ENCODE results near the gene ZCCHC7. TPM values are rescaled to one million over a fixed set of nuclear protein-coding genes. Genes with fewer than 3 reads are reported as not detected.

The ZCCHC7 gene
- total and polyA plus RNA-seq, 9 of the 15 experiments (the other 6 are each of a cell fraction or from before 2014, with no cell fraction given), result 34.1 to 68.9 (median 48.8) TPM

- no peak for TF ChIP-seq CHD4 (IDR thresholded peaks at IDR 0.05; ENCODE audit: insufficient read depth, insufficient replicate concordance, low read depth, low read length, poor library complexity, severe bottlenecking)
- TF ChIP-seq SNRNP70 (optimal IDR thresholded peaks at IDR 0.05; ENCODE audit: low read depth, low read length), result no peak
- no peak for TF ChIP-seq DMBX1 (CRISPR knock-in tag; IDR thresholded peaks at IDR 0.05; ENCODE audit: borderline replicate concordance)
- TF ChIP-seq GABPB1 (CRISPR knock-in tag; IDR thresholded peaks at IDR 0.05), result no peak
- no peak for TF ChIP-seq MEF2A (IDR thresholded peaks at IDR 0.05; ENCODE audit: control insufficient read depth, low read depth, low read length)
- TF ChIP-seq GTF2A2 (tag; IDR thresholded peaks at IDR 0.05), result no peak
- TF ChIP-seq E2F1 (CRISPR knock-in tag; IDR thresholded peaks at IDR 0.05), result no peak
- TF ChIP-seq TAF15 (IDR thresholded peaks at IDR 0.05; ENCODE audit: low read depth, low read length), result no peak
- no peak for TF ChIP-seq NBN (IDR thresholded peaks at IDR 0.05; ENCODE audit: low read depth)
- TF ChIP-seq MTF1 (CRISPR knock-in tag; IDR thresholded peaks at IDR 0.05; ENCODE audit: borderline replicate concordance), result no peak
- TF ChIP-seq SMARCA4 (IDR thresholded peaks at IDR 0.05), result 0 out of 2 replicates have a peak, but pooled peaks have one; percentile 23
- no peak for TF ChIP-seq ZNF324 (CRISPR knock-in tag; IDR thresholded peaks at IDR 0.05)
- TF ChIP-seq THRA (IDR thresholded peaks at IDR 0.05), result no peak
- TF ChIP-seq MCM7 (IDR thresholded peaks at IDR 0.05), result no peak
- TF ChIP-seq ZNF77 (CRISPR knock-in tag; IDR thresholded peaks at IDR 0.05), result no peak
- no peak for TF ChIP-seq CBFB (CRISPR knock-in tag; IDR thresholded peaks at IDR 0.05)
- peak; percentile 28 to 29; a peak in 2 of 4 replicates for TF ChIP-seq TRIM24 (IDR thresholded peaks at IDR 0.05)
- no peak; the same call in 1 of the 2 replicates for TF ChIP-seq MYBL2 (IDR thresholded peaks at IDR 0.05; ENCODE audit: low read depth)
- no peak for TF ChIP-seq MYBL2 (CRISPR knock-in tag; IDR thresholded peaks at IDR 0.05; ENCODE audit: borderline replicate concordance)
- TF ChIP-seq ZBTB11 (CRISPR knock-in tag; IDR thresholded peaks at IDR 0.05), result no peak
- no peak for TF ChIP-seq ATF1 (CRISPR knock-in tag; IDR thresholded peaks at IDR 0.05)
- no peak for TF ChIP-seq ATF1 (tag; IDR thresholded peaks at IDR 0.05)
- no peak for TF ChIP-seq CSDE1 (IDR thresholded peaks at IDR 0.05)
- TF ChIP-seq GTF2E2 (tag; IDR thresholded peaks at IDR 0.05), result no peak
- no peak for TF ChIP-seq ELK1 (CRISPR knock-in tag; IDR thresholded peaks at IDR 0.05)
Measured at GRCh38 chr9:37148181-37148580, 27.8 kb downstream of the ZCCHC7 start (continued).
